ENCODE data around the gene ATP8A2. TPM values are rescaled to one million over a fixed set of nuclear protein-coding genes. Genes with fewer than 3 reads are reported as not detected.

Gene ATP8A2
- total and polyA plus RNA-seq, 4 donors = 0.01 to 0.08 (median 0.05) TPM; not detected in 1

- peaks cover 0 to 5% (median 0%) of the 10 kb centered on the region in 4 donors for H3K27me3 ChIP-seq (ENCODE audit: control insufficient read depth in 4 of 4, insufficient read depth in 4 of 4, low read length in 3 of 4)
- TF ChIP-seq, protein P1, sequence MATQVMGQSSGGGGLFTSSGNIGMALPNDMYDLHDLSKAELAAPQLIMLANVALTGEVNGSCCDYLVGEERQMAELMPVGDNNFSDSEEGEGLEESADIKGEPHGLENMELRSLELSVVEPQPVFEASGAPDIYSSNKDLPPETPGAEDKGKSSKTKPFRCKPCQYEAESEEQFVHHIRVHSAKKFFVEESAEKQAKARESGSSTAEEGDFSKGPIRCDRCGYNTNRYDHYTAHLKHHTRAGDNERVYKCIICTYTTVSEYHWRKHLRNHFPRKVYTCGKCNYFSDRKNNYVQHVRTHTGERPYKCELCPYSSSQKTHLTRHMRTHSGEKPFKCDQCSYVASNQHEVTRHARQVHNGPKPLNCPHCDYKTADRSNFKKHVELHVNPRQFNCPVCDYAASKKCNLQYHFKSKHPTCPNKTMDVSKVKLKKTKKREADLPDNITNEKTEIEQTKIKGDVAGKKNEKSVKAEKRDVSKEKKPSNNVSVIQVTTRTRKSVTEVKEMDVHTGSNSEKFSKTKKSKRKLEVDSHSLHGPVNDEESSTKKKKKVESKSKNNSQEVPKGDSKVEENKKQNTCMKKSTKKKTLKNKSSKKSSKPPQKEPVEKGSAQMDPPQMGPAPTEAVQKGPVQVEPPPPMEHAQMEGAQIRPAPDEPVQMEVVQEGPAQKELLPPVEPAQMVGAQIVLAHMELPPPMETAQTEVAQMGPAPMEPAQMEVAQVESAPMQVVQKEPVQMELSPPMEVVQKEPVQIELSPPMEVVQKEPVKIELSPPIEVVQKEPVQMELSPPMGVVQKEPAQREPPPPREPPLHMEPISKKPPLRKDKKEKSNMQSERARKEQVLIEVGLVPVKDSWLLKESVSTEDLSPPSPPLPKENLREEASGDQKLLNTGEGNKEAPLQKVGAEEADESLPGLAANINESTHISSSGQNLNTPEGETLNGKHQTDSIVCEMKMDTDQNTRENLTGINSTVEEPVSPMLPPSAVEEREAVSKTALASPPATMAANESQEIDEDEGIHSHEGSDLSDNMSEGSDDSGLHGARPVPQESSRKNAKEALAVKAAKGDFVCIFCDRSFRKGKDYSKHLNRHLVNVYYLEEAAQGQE (IDR thresholded peaks at IDR 0.05) = no peak
- no peak for TF ChIP-seq MAX (IDR thresholded peaks at IDR 0.05)
- TF ChIP-seq JUND (IDR thresholded peaks at IDR 0.05) = no peak
- TF ChIP-seq FOXA2 (IDR thresholded peaks at IDR 0.05) = no peak
- no peak overlapping the region for H3K4me3 ChIP-seq (ENCODE audit: low read depth in 1 of 3, low read length in 3 of 3)
- no peaks in the 10 kb centered on the region for H3K9me3 ChIP-seq (ENCODE audit: control insufficient read depth in 4 of 4, low read length in 3 of 4)
- H3K27ac ChIP-seq (ENCODE audit: low read depth in 1 of 2, low read length in 2 of 2) = no peak overlapping the region
- H3K9ac ChIP-seq (ENCODE audit: low read depth in 1 of 2, low read length in 2 of 2) = no peak overlapping the region
- 25% methylated on average over 4 of the region's 4 CpGs for WGBS
- DNase-seq (ENCODE audit: low spot score) = no peak
- no peaks in the 10 kb centered on the region for H3K36me3 ChIP-seq (ENCODE audit: control insufficient read depth in 4 of 4, insufficient read depth in 3 of 4, low read depth in 1 of 4, low read length in 3 of 4)
- H3K4me1 ChIP-seq (ENCODE audit: control insufficient read depth in 4 of 4, insufficient read depth in 4 of 4, low read length in 3 of 4) = no peaks in the 10 kb centered on the region
Observed at GRCh38 chr13:25701304-25701703, 329.5 kb downstream of the ATP8A2 start.

GRCh38 chr13:25702386-25702785 is 330.6 kb downstream of the ATP8A2 start:
- no peaks in the 10 kb centered on the region for H3K36me3 ChIP-seq (ENCODE audit: control insufficient read depth in 4 of 4, insufficient read depth in 3 of 4, low read depth in 1 of 4, low read length in 3 of 4)
- H3K9ac ChIP-seq (ENCODE audit: low read depth in 1 of 2, low read length in 2 of 2) = no peak overlapping the region
- H3K4me3 ChIP-seq (ENCODE audit: low read depth in 1 of 3, low read length in 3 of 3) = no peak overlapping the region
- TF ChIP-seq FOXA2 (IDR thresholded peaks at IDR 0.05) = no peak
- TF ChIP-seq ZBTB33 (IDR thresholded peaks at IDR 0.05) = no peak
- no peak for TF ChIP-seq RAD21 (IDR thresholded peaks at IDR 0.05)
- no peak for TF ChIP-seq TAF1 (conservative IDR thresholded peaks at IDR 0.05)
- TF ChIP-seq, protein P2, sequence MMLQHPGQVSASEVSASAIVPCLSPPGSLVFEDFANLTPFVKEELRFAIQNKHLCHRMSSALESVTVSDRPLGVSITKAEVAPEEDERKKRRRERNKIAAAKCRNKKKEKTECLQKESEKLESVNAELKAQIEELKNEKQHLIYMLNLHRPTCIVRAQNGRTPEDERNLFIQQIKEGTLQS (IDR thresholded peaks at IDR 0.05) = no peak
- no peak for TF ChIP-seq HNF4A (conservative IDR thresholded peaks at IDR 0.05)
- no peak for TF ChIP-seq MAX (IDR thresholded peaks at IDR 0.05)
- TF ChIP-seq, protein P1 (IDR thresholded peaks at IDR 0.05) = no peak
- no peak for TF ChIP-seq JUND (IDR thresholded peaks at IDR 0.05)
- TF ChIP-seq RXRA (IDR thresholded peaks at IDR 0.05) = no peak
- no peak for TF ChIP-seq GABPA (IDR thresholded peaks at IDR 0.05 in 1 of 2, conservative IDR thresholded peaks at IDR 0.05 in 1 of 2)
- no peak for TF ChIP-seq FOXA1 (IDR thresholded peaks at IDR 0.05)
- TF ChIP-seq SP1 (IDR thresholded peaks at IDR 0.05) = no peak
- TF ChIP-seq NR2F2 (IDR thresholded peaks at IDR 0.05) = no peak
- H3K4me1 ChIP-seq (ENCODE audit: control insufficient read depth in 4 of 4, insufficient read depth in 4 of 4, low read length in 3 of 4) = no peaks in the 10 kb centered on the region
- no peak for DNase-seq (ENCODE audit: low spot score)
- H3K27ac ChIP-seq (ENCODE audit: low read depth in 1 of 2, low read length in 2 of 2) = no peak overlapping the region
- peaks cover 0 to 5% (median 0%) of the 10 kb centered on the region in 4 donors for H3K27me3 ChIP-seq (ENCODE audit: control insufficient read depth in 4 of 4, insufficient read depth in 4 of 4, low read length in 3 of 4)
- 84% methylated on average over 2 of the region's 2 CpGs for WGBS
- no peaks in the 10 kb centered on the region for H3K9me3 ChIP-seq (ENCODE audit: control insufficient read depth in 4 of 4, low read length in 3 of 4)

Measured in liver (tissue), 9 donors.